ENCODE measurements around the gene SAMD4A. TPM values are rescaled to one million over a fixed set of nuclear protein-coding genes. Genes with fewer than 3 reads are reported as not detected.

SAMD4A gene
- total and polyA plus RNA-seq, 2 of the 4 experiments (the other 2 are of a cell fraction), result 22.9 to 38.2 TPM

DNA sequence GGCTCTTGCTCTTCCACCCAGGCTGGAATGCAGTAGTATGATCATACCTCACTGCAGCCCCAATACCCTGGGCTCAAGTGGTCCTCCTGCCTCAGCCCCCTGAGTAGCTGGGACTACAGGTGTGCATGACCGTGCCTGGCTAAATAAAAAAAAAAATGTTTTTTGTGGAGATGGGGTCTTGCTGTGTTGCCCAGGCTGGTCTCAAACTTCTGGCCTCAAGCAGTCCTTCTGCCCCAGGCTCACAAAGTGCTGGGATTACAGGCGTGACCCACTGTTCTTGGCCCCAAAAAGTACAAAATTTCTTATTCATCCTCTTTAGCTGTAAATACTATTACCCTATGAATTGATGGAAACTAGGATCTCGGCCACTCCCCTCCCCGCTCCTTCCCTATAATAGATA, 42.5 kb upstream of the SAMD4A start (continued):
- no peak for TF ChIP-seq MXI1 (IDR thresholded peaks at IDR 0.05; ENCODE audit: borderline replicate concordance, low read depth, low read length)
- no peak for TF ChIP-seq RCOR1 (IDR thresholded peaks at IDR 0.05; ENCODE audit: insufficient replicate concordance, low read length)
- TF ChIP-seq FOS (IDR thresholded peaks at IDR 0.05; ENCODE audit: low read depth, low read length), result no peak
- TF ChIP-seq, protein P1, sequence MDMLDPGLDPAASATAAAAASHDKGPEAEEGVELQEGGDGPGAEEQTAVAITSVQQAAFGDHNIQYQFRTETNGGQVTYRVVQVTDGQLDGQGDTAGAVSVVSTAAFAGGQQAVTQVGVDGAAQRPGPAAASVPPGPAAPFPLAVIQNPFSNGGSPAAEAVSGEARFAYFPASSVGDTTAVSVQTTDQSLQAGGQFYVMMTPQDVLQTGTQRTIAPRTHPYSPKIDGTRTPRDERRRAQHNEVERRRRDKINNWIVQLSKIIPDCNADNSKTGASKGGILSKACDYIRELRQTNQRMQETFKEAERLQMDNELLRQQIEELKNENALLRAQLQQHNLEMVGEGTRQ (IDR thresholded peaks at IDR 0.05; ENCODE audit: low read depth, low read length), result no peak

DNA sequence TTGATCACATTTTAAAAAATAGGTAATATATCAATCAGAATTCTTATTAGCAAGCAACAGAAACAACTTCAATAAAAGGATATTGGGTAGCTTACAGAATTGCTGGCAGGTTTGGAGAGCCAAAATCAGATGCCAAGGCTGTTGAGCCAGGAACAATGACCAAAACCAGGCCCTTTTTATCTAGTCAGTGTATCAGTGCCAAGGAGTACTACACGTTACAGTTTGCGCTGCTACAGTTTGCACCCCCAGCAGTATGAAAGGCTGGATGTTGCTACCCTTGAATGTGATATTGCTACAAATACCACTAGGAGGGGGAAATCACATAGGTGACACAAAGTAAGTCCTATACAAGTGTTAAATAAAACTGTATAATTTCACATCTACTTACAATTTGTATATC, 38.0 kb upstream of the SAMD4A start:
- no peak overlapping the region for H3K27ac ChIP-seq (ENCODE audit: insufficient read depth, low read length)
- no peak overlapping the region for H2BK120ac ChIP-seq (ENCODE audit: low read depth, low read length)
- H2AK9ac ChIP-seq (replicated peaks; ENCODE audit: low read depth, low read length, poor library complexity), result no peak overlapping the region
- no TSS peak for BruUV-seq (replicated peaks)
- no peak overlapping the region for H3K4ac ChIP-seq (ENCODE audit: low read depth, low read length)
- H3K9me1 ChIP-seq (ENCODE audit: insufficient read depth, low read length), result peaks cover 3% of the 10 kb centered on the region; the same call in 1 of the 2 replicates
- no peak overlapping the region for H4K5ac ChIP-seq (ENCODE audit: low read depth, low read length)
- no peak overlapping the region for H3K23ac ChIP-seq (ENCODE audit: low read depth, low read length)
- no CpG with 5 or more reads among the region's 2 CpGs for WGBS, 2 experiments (ENCODE audit: extremely low coverage in 2 of 2, insufficient read length in 1 of 2)
- H3K4me1 ChIP-seq (ENCODE audit: control insufficient read depth, insufficient read depth, low read length), result peaks cover 2% of the 10 kb centered on the region
- intact Hi-C loops (cut with micrococcal nuclease) (no loop called here), in situ Hi-C loops (cut with MboI; ENCODE audit: low sequenced_read_pairs) (no loop called here), dilution Hi-C loops (cut with HindIII; ENCODE audit: low sequenced_read_pairs, unreplicated experiment) (no loop called here)
- H2BK20ac ChIP-seq (ENCODE audit: low read depth, low read length), result no peak overlapping the region
- TF ChIP-seq, protein P1 (IDR thresholded peaks at IDR 0.05; ENCODE audit: low read depth, low read length), result no peak
- TF ChIP-seq BHLHE40 (IDR thresholded peaks at IDR 0.05; ENCODE audit: low read depth, low read length) (no peak), RAD21 (IDR thresholded peaks at IDR 0.05; ENCODE audit: low read length) (no peak), MAZ (IDR thresholded peaks at IDR 0.05; ENCODE audit: borderline replicate concordance, low read depth, low read length) (no peak)
- H3K36me3 ChIP-seq (ENCODE audit: control insufficient read depth, insufficient read depth, low read length), result peaks cover 16% of the 10 kb centered on the region
- peaks cover 7% of the 10 kb centered on the region in 2 experiments for H3K79me1 ChIP-seq (ENCODE audit: low read depth in 1 of 2, low read length in 2 of 2)
- H3K56ac ChIP-seq (ENCODE audit: extremely low read depth, insufficient read depth, low read length), result no peak overlapping the region
- no peaks in the 10 kb centered on the region for H3K27me3 ChIP-seq (ENCODE audit: control insufficient read depth, insufficient read depth, low read length)
- DNase-seq (no peak), ATAC-seq (ENCODE audit: low read depth) (no peak)
- H3K9me3 ChIP-seq (ENCODE audit: control insufficient read depth, insufficient read depth, low read length), result no peaks in the 10 kb centered on the region
- H3K4me3 ChIP-seq (ENCODE audit: insufficient read depth, low read depth, low read length), result no peak overlapping the region
- no peak overlapping the region for H3K14ac ChIP-seq (replicated peaks; ENCODE audit: low read depth, low read length)
- no peak overlapping the region for H4K8ac ChIP-seq (ENCODE audit: low read depth in 2 of 2, low read length in 2 of 2)
- no peak overlapping the region for H2AFZ ChIP-seq (replicated peaks; ENCODE audit: low read length, poor library complexity)
- no peak overlapping the region for H3K18ac ChIP-seq (ENCODE audit: low read depth, low read length)
- no peaks in the 10 kb centered on the region; the same call in 1 of the 2 replicates for H4K20me1 ChIP-seq (ENCODE audit: insufficient read depth, low read length)
- CTCF ChIA-PET, result no interaction called here
- no peak overlapping the region for H2BK15ac ChIP-seq (ENCODE audit: low read depth, low read length)
- H2AK5ac ChIP-seq (ENCODE audit: low read depth, low read length), result no peak overlapping the region
- no peak overlapping the region for H2BK5ac ChIP-seq (ENCODE audit: low read depth, low read length, poor library complexity, severe bottlenecking)
- H3K9ac ChIP-seq (ENCODE audit: low read depth, low read length), result no peak overlapping the region
- POLR2A ChIA-PET (ENCODE audit: unreplicated experiment), result no interaction called here
- H4K91ac ChIP-seq (ENCODE audit: insufficient read depth, low read depth, low read length), result no peak overlapping the region
- H3K4me2 ChIP-seq (ENCODE audit: low read depth, low read length), result no peak overlapping the region
